CD8-positive, alpha-beta memory T cell (primary cell): ENCODE measurements around the gene PFKP. TPM values are rescaled to one million over a fixed set of nuclear protein-coding genes. Genes with fewer than 3 reads are reported as not detected.

Source experiments
- CTCF ChIA-PET: fragments of 350-600 bp; sonication (Branson Sonifier 250); formaldehyde crosslinking; loops from one replicate; lab custom pipeline; 2021; ENCODE audit warnings: antibody characterized with exemption; lab: Charles Lee
- POLR2A ChIA-PET: fragments of 350-600 bp; sonication (Branson Sonifier 250); formaldehyde crosslinking; loops from one replicate; lab custom pipeline; 2021; ENCODE audit warnings: antibody characterized with exemption; lab: Charles Lee
- DNase-seq, 5 donors: peaks; one replicate each; pipeline versions ENCODE4 v3.0.0 to v3.0.0-alpha.2; 2020 to 2022; ENCODE audit warnings: mixed read lengths in 1 of 5
- H3K27ac ChIP-seq: one replicate; pipeline ENCODE4 v1.7.0; 2013; ENCODE audit warnings: low read depth, mild to moderate bottlenecking, low read length, moderate library complexity
- H3K27me3 ChIP-seq: 2 replicates; pipeline ENCODE4 v1.7.0; 2013; ENCODE audit warnings: low read length, mild to moderate bottlenecking; ENCODE audit not compliant: insufficient read depth, poor library complexity, severe bottlenecking
- H3K36me3 ChIP-seq: 2 replicates; pipeline ENCODE4 v1.7.0; 2013; ENCODE audit warnings: mild to moderate bottlenecking, low read length, moderate library complexity; ENCODE audit not compliant: insufficient read depth
- H3K4me1 ChIP-seq: 2 replicates; pipeline ENCODE4 v1.7.0; 2013; ENCODE audit warnings: mild to moderate bottlenecking, low read length, moderate library complexity; ENCODE audit not compliant: insufficient read depth
- H3K4me3 ChIP-seq: 2 replicates; pipeline ENCODE4 v1.7.0; 2013; ENCODE audit warnings: mild to moderate bottlenecking, low read length
- H3K9me3 ChIP-seq: 2 replicates; pipeline ENCODE4 v1.7.0; 2013; ENCODE audit warnings: mild to moderate bottlenecking, low read length
- H3K27ac Mint-ChIP-seq, 8 donors: one replicate each; pipeline ENCODE4 v1.8.0; 2020 to 2021; ENCODE audit warnings: mixed read lengths in 8 of 8, mild to moderate bottlenecking in 6 of 8, inconsistent platforms in 3 of 8, moderate library complexity in 3 of 8
- H3K27me3 Mint-ChIP-seq, 2 donors: one replicate each; pipeline ENCODE4 v1.8.0; 2020 to 2021; ENCODE audit warnings: mixed read lengths in 2 of 2, mild to moderate bottlenecking in 1 of 2, moderate library complexity in 1 of 2
- H3K36me3 Mint-ChIP-seq, 3 donors: one replicate each; pipeline ENCODE4 v1.8.0; 2020 to 2021; ENCODE audit warnings: mixed read lengths in 3 of 3, inconsistent platforms in 1 of 3, mild to moderate bottlenecking in 1 of 3
- H3K4me1 Mint-ChIP-seq, 3 donors: one replicate each; pipeline ENCODE4 v1.8.0; 2020 to 2021; ENCODE audit warnings: mixed read lengths in 3 of 3, inconsistent platforms in 1 of 3, mild to moderate bottlenecking in 1 of 3
- H3K4me3 Mint-ChIP-seq, 7 donors: one replicate each; pipeline ENCODE4 v1.8.0; 2020 to 2021; ENCODE audit warnings: mixed read lengths in 7 of 7, mild to moderate bottlenecking in 6 of 7, moderate library complexity in 4 of 7, inconsistent platforms in 2 of 7
- H3K9me3 Mint-ChIP-seq, 5 donors: one replicate each; pipeline ENCODE4 v1.8.0; 2020 to 2022; ENCODE audit warnings: mixed read lengths in 5 of 5, mild to moderate bottlenecking in 3 of 5, moderate library complexity in 2 of 5, inconsistent platforms in 1 of 5
- polyA plus RNA-seq: library from polyadenylated mRNA; unstranded; fragments of 300-500 nt; fragmentation: Illumina TruSeq; gene quantifications from one replicate; pipeline ENCODE4 v1.2.3, GENCODE V29; 2021
- total RNA-seq, 2 experiments: library from RNA; stranded (reverse); gene quantifications; one replicate each; pipeline ENCODE4 v1.2.3, GENCODE V29; 2021

PFKP gene
- total and polyA plus RNA-seq, 3 experiments from 2014 or later, result 61.6 to 187 (median 180) TPM

- ChIA-PET POLR2A (no interaction called here), CTCF (no interaction called here)
- Mint-ChIP-seq H3K36me3 (peaks cover 0 to 92% (median 51%) of the 10 kb centered on the region in 3 donors), H3K4me3 (no peak overlapping the region), H3K4me1 (peaks cover 0 to 3% (median 0%) of the 10 kb centered on the region in 3 donors), H3K27ac (no peak overlapping the region), H3K9me3 (no peaks in the 10 kb centered on the region), H3K27me3 (no peaks in the 10 kb centered on the region)
- peaks cover 76% of the 10 kb centered on the region for H3K36me3 ChIP-seq
- H3K27me3 ChIP-seq, result no peaks in the 10 kb centered on the region
- no peak overlapping the region for H3K4me3 ChIP-seq
- H3K4me1 ChIP-seq, result no peaks in the 10 kb centered on the region
- no peak for DNase-seq
- no peak overlapping the region for H3K27ac ChIP-seq
- H3K9me3 ChIP-seq, result no peaks in the 10 kb centered on the region
Measured at GRCh38 chr10:3162533-3162932, 95.2 kb downstream of the PFKP start.

DNA sequence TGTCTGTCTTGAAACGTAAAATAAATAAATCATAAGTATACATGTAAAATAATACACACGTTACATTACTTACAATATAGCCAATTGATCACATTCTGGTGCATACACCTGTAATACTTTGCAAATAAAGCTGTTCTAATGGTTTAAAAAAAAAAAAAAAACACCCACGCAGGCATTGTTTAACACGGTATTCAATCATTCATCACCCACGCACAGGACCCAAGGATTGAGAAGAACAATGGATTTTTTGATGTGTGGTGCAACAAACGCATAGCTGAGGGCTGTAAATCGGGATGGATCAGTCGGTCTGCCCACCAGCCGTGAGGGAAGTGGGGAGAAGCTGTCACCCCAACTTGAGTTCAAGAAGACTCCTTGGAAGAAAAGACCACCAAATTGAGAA is 96.5 kb downstream of the PFKP start:
- Mint-ChIP-seq H3K36me3 (peaks cover 0 to 93% (median 45%) of the 10 kb centered on the region in 3 donors), H3K4me3 (no peak overlapping the region), H3K27ac (no peak overlapping the region), H3K9me3 (no peaks in the 10 kb centered on the region), H3K4me1 (peaks cover 0 to 4% (median 0%) of the 10 kb centered on the region in 3 donors), H3K27me3 (no peaks in the 10 kb centered on the region)
- Histone ChIP-seq H3K9me3 (no peaks in the 10 kb centered on the region), H3K27me3 (no peaks in the 10 kb centered on the region), H3K4me1 (no peaks in the 10 kb centered on the region), H3K36me3 (peaks cover 76% of the 10 kb centered on the region), H3K4me3 (no peak overlapping the region), H3K27ac (no peak overlapping the region)
- ChIA-PET POLR2A (no interaction called here), CTCF (no interaction called here)
- DNase-seq, result no peak

DNA sequence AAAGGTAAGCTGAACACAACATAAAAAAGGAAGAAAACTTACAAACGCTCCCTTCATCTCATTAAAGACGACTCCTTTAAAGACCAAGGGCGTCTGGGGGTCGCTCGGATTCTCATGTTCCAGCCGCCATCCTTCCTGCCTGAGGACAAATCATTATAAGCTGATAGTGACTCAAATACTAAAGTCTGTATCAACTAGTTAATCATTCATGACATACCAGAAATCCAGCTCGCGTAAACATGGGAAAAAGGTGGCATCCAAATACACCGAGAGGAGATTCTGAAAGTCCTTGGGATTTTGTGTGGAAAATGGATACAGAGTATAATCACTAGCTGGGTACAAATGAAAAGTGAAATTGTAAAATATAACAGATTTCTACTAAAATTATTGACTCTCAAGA is 97.8 kb downstream of the PFKP start:
- H3K27ac Mint-ChIP-seq, result no peak overlapping the region
- no peaks in the 10 kb centered on the region for H3K27me3 ChIP-seq
- H3K4me1 ChIP-seq, result no peaks in the 10 kb centered on the region
- DNase-seq, result no peak
- CTCF ChIA-PET, result no interaction called here
- H3K4me1 Mint-ChIP-seq, result peaks cover 0 to 9% (median 6%) of the 10 kb centered on the region in 3 donors
- no peak overlapping the region for H3K4me3 ChIP-seq
- H3K27me3 Mint-ChIP-seq, result no peaks in the 10 kb centered on the region
- H3K36me3 ChIP-seq, result peaks cover 74% of the 10 kb centered on the region
- H3K9me3 Mint-ChIP-seq, result no peaks in the 10 kb centered on the region
- H3K27ac ChIP-seq, result no peak overlapping the region
- POLR2A ChIA-PET, result no interaction called here
- H3K4me3 Mint-ChIP-seq, result no peak overlapping the region
- peaks cover 0 to 93% (median 40%) of the 10 kb centered on the region in 3 donors for H3K36me3 Mint-ChIP-seq
- H3K9me3 ChIP-seq, result no peaks in the 10 kb centered on the region

DNA sequence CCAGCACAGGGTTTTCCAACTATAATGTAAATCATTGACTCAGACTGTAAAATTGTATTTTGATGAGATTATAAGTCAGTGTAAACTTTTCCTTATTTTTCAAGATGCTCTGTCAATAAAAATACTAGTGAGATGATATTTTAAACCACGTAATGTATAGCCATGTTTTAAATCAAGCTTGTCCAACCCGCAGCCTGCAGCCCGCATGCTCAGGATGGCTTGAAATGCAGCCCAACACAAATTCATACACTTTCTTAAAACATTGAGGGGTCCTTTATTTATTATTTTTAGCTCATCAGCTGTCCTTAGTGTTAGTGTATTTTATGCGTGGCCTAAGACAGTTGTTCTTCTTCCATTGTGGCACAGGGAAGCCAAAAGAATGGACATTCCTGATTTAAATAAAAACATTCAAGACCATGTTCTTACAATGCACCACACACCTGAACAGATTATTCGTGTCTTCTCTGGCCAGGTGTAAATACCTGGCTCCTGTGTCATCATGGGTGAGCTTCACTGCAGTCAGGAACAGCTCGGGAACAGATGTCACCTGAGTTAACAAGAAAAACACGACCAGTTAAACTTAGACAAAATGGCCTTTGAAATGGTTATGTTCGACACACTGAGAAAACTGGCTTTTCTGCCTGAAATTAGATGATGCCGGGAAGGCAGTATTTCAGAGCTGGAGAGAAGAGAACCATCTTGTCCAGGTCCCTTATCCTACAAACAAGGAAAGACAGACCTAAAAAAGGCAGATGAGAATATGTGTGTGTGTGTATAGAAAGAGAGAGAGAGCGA is 99.3 kb downstream of the PFKP start:
- Histone ChIP-seq H3K27me3 (no peaks in the 10 kb centered on the region), H3K36me3 (peaks cover 73% of the 10 kb centered on the region), H3K9me3 (no peaks in the 10 kb centered on the region), H3K27ac (no peak overlapping the region), H3K4me1 (peaks cover 7% of the 10 kb centered on the region), H3K4me3 (no peak overlapping the region)
- Mint-ChIP-seq H3K9me3 (no peaks in the 10 kb centered on the region), H3K4me1 (peaks cover 5 to 24% (median 16%) of the 10 kb centered on the region in 3 donors), H3K36me3 (peaks cover 0 to 83% (median 39%) of the 10 kb centered on the region in 3 donors), H3K4me3 (no peak overlapping the region), H3K27me3 (no peaks in the 10 kb centered on the region), H3K27ac (no peak overlapping the region)
- CTCF ChIA-PET, result interaction anchor here (1.4 kb wide), 1 partner anchor 17 kb away, joined by 3 read pairs; no protein-coding TSS in a partner anchor
- POLR2A ChIA-PET, result no interaction called here
- no peak for DNase-seq

DNA sequence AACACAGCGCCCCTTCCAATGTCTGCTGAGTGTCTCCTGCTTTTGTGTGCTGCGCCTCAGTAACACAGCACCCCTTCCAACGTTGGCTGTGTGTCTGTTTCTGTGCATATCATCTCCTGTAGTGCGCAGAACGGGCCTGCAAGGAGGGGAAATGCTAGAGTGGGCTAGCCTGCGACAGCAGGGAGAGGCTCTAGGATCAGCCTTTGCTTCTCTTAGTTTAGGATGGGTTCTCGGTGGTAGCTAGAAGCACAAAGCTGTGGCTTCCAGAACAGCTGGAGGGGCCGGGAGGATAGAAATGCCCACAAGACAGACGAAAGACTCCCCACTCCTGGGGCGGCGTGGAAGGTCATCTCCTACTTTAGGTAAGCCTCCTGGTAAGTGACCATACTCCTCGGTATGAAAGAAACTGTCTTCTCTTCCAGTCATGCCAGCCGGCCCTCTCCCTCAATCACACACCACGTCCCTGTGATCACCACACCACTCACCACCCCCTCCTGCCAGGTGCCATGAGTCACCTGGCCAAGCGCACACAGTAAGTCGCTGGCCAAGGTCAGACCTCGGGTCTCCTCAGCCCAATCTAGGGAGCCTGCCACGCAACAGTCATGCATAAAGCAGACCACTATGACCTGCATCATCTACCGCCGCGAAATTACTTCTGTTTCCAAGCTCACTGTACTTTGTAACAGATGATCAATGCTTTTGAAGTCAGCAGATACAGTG is 100.4 kb downstream of the PFKP start:
- Mint-ChIP-seq H3K4me3 (no peak overlapping the region), H3K4me1 (peaks cover 7 to 33% (median 21%) of the 10 kb centered on the region in 3 donors), H3K9me3 (no peaks in the 10 kb centered on the region), H3K27me3 (no peaks in the 10 kb centered on the region), H3K36me3 (peaks cover 0 to 79% (median 35%) of the 10 kb centered on the region in 3 donors), H3K27ac (peak overlapping the region in 2 of 8 donors; percentile 54 to 74)
- no peak overlapping the region for H3K4me3 ChIP-seq
- POLR2A ChIA-PET, result no interaction called here
- H3K4me1 ChIP-seq, result peaks cover 11% of the 10 kb centered on the region
- no peaks in the 10 kb centered on the region for H3K9me3 ChIP-seq
- no peak overlapping the region for H3K27ac ChIP-seq
- CTCF ChIA-PET, result interaction anchor here (1.4 to 1.5 kb wide), 2 partner anchors 16 to 18 kb away, joined by 3 read pairs; no protein-coding TSS in a partner anchor
- peaks cover 66% of the 10 kb centered on the region for H3K36me3 ChIP-seq
- no peak for DNase-seq
- H3K27me3 ChIP-seq, result no peaks in the 10 kb centered on the region

DNA sequence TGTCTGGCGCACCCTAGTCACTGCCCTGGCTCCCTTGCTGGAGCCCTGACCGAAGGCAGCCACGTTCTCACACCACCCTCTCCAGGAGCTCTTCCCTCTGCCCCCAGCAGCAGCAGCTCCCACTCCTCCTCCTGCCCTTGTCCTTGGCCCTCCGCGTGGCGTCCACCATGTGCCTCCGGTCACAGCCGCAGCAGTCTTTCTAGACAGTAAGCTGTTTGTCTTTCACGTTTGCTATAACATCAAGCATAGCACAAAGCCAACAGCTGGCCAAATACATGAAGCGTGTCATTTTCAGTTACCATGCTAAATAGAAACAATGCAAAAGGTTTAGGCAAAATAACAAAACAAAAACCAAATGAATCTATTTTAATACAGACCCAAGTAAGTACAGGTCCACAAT is 101.9 kb downstream of the PFKP start:
- peak overlapping the region in 3 of 8 donors; percentile 13 to 38 (median 16) for H3K27ac Mint-ChIP-seq
- no peak for DNase-seq
- ChIA-PET CTCF (no interaction called here), POLR2A (interaction anchor here (0.7 kb wide), 1 partner anchor 613 kb away, joined by 3 read pairs; no protein-coding TSS in a partner anchor)
- peaks cover 0 to 65% (median 27%) of the 10 kb centered on the region in 3 donors for H3K36me3 Mint-ChIP-seq
- peaks cover 11% of the 10 kb centered on the region for H3K4me1 ChIP-seq
- H3K4me3 ChIP-seq, result no peak overlapping the region
- H3K4me3 Mint-ChIP-seq, result no peak overlapping the region
- H3K9me3 ChIP-seq, result no peaks in the 10 kb centered on the region
- H3K4me1 Mint-ChIP-seq, result peaks cover 10 to 37% (median 26%) of the 10 kb centered on the region in 3 donors
- H3K27me3 ChIP-seq, result no peaks in the 10 kb centered on the region
- no peak overlapping the region for H3K27ac ChIP-seq
- H3K27me3 Mint-ChIP-seq, result peaks cover 0 to 2% of the 10 kb centered on the region in 2 donors
- H3K9me3 Mint-ChIP-seq, result no peaks in the 10 kb centered on the region
- peaks cover 54% of the 10 kb centered on the region for H3K36me3 ChIP-seq

DNA sequence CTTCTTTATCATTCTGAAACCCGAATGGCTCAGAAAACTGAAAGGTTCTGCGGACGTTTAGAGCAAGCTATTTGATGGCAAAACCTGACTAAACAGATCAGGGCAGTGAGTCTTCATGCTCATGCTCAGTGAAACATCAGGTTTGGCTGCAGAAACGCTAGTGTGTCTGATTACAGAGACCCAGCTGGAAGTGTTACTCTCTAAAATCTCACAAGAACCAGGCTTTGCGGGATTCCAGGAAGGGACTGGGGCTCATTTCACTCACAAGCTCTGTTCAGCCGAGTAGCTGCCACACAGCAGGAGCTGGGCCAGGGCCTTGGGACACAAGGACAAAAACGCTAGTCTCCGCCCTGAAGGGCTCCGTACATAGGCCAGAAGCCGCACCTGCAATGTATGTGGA is 102.3 kb downstream of the PFKP start:
- peaks cover 0 to 62% (median 27%) of the 10 kb centered on the region in 3 donors for H3K36me3 Mint-ChIP-seq
- Histone ChIP-seq H3K9me3 (no peaks in the 10 kb centered on the region), H3K27me3 (no peaks in the 10 kb centered on the region), H3K4me1 (peaks cover 11% of the 10 kb centered on the region), H3K27ac (no peak overlapping the region), H3K4me3 (no peak overlapping the region), H3K36me3 (peaks cover 50% of the 10 kb centered on the region)
- peak overlapping the region in 1 of 7 donors; percentile 36 for H3K4me3 Mint-ChIP-seq
- H3K27ac Mint-ChIP-seq, result peak overlapping the region in 2 of 8 donors; percentile 16 to 38
- H3K27me3 Mint-ChIP-seq, result peaks cover 0 to 2% of the 10 kb centered on the region in 2 donors
- DNase-seq, result no peak
- H3K4me1 Mint-ChIP-seq, result peaks cover 10 to 37% (median 26%) of the 10 kb centered on the region in 3 donors
- ChIA-PET POLR2A (interaction anchor here (0.7 kb wide), 1 partner anchor 613 kb away, joined by 3 read pairs; no protein-coding TSS in a partner anchor), CTCF (no interaction called here)
- H3K9me3 Mint-ChIP-seq, result no peaks in the 10 kb centered on the region
